ENCODE results near the gene CYTH1. TPM values are rescaled to one million over a fixed set of nuclear protein-coding genes. Genes with fewer than 3 reads are reported as not detected.

Gene CYTH1
- polyA plus RNA-seq, 4 donors, result 22.6 to 26.7 (median 25.4) TPM

- no peak for DNase-seq (ENCODE audit: low read depth in 4 of 4, low spot score in 3 of 4)
Observed at GRCh38 chr17:78806451-78806850, 24.4 kb upstream of the CYTH1 start.

DNA sequence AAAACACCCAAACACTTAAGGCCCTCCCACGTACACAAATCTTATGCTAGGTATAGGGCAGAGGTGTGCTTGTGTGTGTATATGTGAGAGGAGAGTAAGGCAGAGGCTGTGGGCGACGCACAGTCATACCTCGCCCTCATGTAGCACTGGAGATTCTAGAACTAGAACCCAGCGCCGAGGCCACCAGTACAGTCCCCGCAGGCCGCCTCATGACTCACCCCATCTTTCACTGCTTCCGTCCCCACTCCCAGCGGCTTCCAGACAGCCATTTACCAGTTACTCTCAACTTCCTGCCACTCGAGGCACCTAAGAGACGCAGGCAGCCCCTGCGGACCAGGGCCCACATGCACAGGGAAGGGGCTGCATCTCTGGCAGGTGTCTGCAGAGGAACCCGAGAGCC is 23.2 kb upstream of the CYTH1 start:
- DNase-seq (ENCODE audit: low read depth in 4 of 4, low spot score in 3 of 4), result no peak

- no peak for DNase-seq (ENCODE audit: low read depth in 4 of 4, low spot score in 3 of 4)
Observed at GRCh38 chr17:78804777-78805176, 22.7 kb upstream of the CYTH1 start.

- no peak for DNase-seq (ENCODE audit: low read depth in 4 of 4, low spot score in 3 of 4)
Observed at GRCh38 chr17:78803186-78803845, 21.2 kb upstream of the CYTH1 start.

- DNase-seq (ENCODE audit: low read depth in 4 of 4, low spot score in 3 of 4), result no peak
Observed at GRCh38 chr17:78802459-78802858, 20.4 kb upstream of the CYTH1 start.

DNA sequence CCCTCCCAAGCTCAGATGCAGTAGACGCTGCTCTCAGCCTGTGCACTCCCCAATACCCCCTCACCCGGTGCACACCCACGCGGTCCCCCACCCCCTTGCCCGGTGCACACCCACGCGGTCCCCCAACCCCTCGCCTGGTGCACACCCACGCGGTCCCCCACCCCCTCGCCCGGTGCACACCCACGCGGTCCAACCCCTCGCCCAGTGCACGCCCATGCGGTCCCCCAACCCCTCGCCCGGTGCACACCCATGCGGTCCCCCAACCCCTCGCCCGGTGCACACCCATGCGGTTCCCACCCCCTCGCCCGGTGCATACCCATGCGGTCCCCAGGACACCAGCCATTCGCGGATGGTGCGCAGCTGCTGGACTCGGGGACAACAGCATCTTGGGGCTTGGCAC is 19.9 kb upstream of the CYTH1 start:
- no peak for DNase-seq (ENCODE audit: low read depth in 4 of 4, low spot score in 3 of 4)

GRCh38 chr17:78800132-78800931 is 18.3 kb upstream of the CYTH1 start:
- DNase-seq (ENCODE audit: low read depth in 4 of 4, low spot score in 3 of 4), result no peak

GRCh38 chr17:78798695-78799559 is 16.9 kb upstream of the CYTH1 start:
- DNase-seq (ENCODE audit: low read depth in 4 of 4, low spot score in 3 of 4), result no peak

GRCh38 chr17:78797691-78798585 is 15.9 kb upstream of the CYTH1 start:
- no peak for DNase-seq (ENCODE audit: low read depth in 4 of 4, low spot score in 3 of 4)

DNA sequence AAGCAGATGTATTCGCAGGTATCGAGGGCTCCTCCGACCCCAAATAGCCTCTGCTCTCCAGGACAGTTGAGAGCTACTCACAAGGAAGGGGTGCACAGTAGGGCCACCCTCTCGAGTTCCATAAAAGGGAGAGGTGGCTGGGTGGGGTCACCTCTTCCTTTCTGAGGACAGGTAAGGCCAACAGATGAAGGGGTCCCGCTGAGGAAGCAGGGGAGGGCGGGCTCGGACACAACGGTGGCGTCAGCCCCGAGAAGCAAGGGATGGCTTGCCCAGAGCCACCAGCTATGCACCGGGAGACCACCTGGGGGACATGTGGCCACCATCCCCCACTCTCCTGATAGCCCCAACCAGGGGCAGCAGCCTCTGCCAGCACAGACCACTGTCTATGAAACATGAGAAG is 15.1 kb upstream of the CYTH1 start:
- DNase-seq (ENCODE audit: low read depth in 4 of 4, low spot score in 3 of 4), result no peak

DNA sequence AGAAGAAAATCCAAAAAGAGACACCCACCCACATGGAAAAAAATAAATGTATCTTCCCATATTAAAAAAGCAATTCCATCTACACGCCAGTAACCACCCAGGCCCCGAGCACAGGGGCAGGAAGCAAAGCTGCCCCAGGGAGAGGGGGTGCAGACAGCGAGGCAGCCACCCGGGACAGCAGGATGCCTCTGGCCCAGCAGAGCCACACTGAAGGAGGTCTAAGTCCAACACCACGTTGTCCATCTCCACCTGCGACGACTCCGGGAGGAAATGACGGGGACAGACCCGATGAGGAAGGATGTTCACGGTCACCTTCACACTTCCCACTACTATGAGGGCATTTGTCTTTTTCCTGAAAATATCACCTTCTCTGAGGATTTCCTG is 14.4 kb upstream of the CYTH1 start:
- DNase-seq (ENCODE audit: low read depth in 4 of 4, low spot score in 3 of 4), result no peak

DNA sequence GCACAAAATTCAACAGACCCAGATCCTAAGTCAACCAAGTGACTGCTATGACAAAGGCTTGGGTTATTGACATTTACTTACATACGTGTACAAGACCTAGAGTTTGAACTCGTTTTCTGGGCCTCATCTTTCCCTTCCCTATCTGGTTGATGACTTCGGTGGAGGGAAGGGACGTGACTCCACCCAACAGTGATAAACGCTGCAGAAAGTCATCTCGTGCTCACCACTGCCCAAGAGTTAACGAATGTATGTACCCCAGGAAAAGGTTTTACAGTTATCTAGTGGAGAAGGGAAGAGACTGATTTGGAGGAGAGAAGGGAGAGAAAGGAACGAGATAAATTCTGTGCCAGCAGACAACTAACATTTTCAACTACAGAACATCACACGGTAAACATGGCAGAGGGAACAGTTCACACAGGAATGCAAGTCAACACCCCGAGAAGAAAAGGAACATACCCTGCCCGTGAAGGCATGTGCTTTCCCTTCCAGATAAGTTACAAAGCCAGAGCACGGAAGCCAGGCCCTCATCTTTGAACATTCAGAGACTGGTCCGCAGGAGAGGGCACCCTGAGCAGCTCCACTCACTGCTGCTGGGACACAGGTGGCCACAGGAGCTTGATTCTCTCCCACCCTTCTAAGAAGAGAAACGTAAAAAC is 13.9 kb upstream of the CYTH1 start:
- no peak for DNase-seq (ENCODE audit: low read depth in 4 of 4, low spot score in 3 of 4)

DNA sequence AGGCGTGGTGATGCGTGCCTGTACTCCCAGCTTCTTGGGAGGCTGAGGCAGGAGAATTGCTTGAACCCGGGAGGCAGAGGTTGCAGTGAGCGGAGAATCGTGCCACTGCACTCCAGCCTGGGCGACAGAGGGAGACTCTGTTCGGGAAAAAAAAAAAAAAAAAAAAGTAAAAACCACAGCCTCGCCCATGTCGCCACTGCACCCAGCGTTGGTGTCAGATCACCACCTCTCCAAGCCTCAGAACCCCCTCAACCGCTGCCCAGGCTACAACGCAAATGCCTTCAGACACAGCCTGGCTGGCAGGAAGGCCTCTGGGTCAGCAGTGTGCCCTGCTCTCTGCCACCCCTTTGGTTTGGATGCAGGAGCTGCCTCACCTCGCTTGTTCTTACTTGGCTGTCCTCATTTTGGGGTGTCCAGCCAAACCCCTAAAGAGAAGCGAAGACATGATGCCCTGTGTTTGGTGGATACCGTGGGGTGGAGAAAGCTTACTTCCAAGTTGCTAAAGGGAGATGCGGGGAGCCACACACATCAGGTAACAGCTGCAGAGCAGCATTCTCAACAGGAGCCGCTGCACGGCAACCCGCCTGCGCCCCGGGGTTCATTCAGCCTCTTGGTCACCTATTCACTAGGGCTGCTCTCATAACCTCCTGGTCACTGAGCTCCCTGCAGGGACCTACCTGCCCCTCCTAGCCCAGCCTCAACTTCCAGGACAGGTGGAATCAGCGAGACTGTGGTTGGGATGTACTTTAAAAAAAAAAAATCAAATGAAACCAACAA is 13.0 kb upstream of the CYTH1 start:
- no peak for DNase-seq (ENCODE audit: low read depth in 4 of 4, low spot score in 3 of 4)

GRCh38 chr17:78794399-78794798 is 12.3 kb upstream of the CYTH1 start:
- no peak for DNase-seq (ENCODE audit: low read depth in 4 of 4, low spot score in 3 of 4)

GRCh38 chr17:78793968-78794367 is 11.9 kb upstream of the CYTH1 start:
- DNase-seq (ENCODE audit: low read depth in 4 of 4, low spot score in 3 of 4), result no peak

GRCh38 chr17:78793415-78793814 is 11.3 kb upstream of the CYTH1 start:
- no peak for DNase-seq (ENCODE audit: low read depth in 4 of 4, low spot score in 3 of 4)

- no peak for DNase-seq (ENCODE audit: low read depth in 4 of 4, low spot score in 3 of 4)
Observed at GRCh38 chr17:78791840-78792709, 10.0 kb upstream of the CYTH1 start.

DNA sequence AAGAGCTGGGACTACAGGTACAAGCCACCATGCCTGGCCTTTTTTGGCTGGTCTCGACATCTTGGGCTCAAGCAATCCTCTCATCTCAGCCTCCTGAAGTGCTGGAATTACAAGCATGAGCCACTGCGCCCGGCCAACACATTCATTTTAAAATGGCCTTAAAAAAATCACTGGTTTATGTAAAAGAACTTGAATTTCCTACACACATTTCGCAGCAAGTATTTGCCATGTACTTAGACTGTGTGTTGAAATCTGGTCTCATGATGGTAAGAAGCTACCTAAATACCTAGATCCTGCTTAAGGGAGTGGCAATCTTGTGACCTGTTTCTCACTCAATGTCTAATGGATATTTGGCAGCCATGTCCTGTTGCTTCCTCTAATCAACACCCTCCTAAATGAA is 8.5 kb upstream of the CYTH1 start:
- no peak for DNase-seq (ENCODE audit: low read depth in 4 of 4, low spot score in 3 of 4)

Measured in right renal pelvis (tissue), 4 donors.